ENCODE data around the gene CAMSAP1.

GRCh38 chr9:135910216-135910615 is 2.9 kb upstream of the CAMSAP1 start:
- no peak for TF ChIP-seq EP300 (conservative IDR thresholded peaks at IDR 0.05; ENCODE audit: poor library complexity, severe bottlenecking)
- no peak for TF ChIP-seq TAF1 (IDR thresholded peaks at IDR 0.05; ENCODE audit: low read depth)
- TF ChIP-seq REST (IDR thresholded peaks at IDR 0.05; ENCODE audit: borderline replicate concordance), result no peak
- TF ChIP-seq CTCF (IDR thresholded peaks at IDR 0.05; ENCODE audit: poor library complexity, severe bottlenecking), result no peak
- TF ChIP-seq POLR2AphosphoS5 (IDR thresholded peaks at IDR 0.05), result no peak

Measured in neural cell (in vitro differentiated cells).